Endothelial cell of umbilical vein (primary cell): ENCODE results near the gene WRNIP1. TPM values are rescaled to one million over a fixed set of nuclear protein-coding genes. Genes with fewer than 3 reads are reported as not detected.

Experiments
- BruUV-seq: library from RNA; stranded (reverse); fragments of 400-500 nt; replicated peaks from 2 replicates; lab custom pipeline; 2021; lab: Mats Ljungman, UMichigan
- CTCF ChIA-PET: fragments of 300-600, 350-600 bp; sonication (Branson Sonifier 250); formaldehyde crosslinking; loops from one replicate; lab custom pipeline; 2021; ENCODE audit warnings: antibody characterized with exemption, inconsistent platforms; lab: Charles Lee
- POLR2A ChIA-PET: fragments of 300-600, 350-600 bp; sonication (Branson Sonifier 250); formaldehyde crosslinking; loops from one replicate; lab custom pipeline; 2021; ENCODE audit warnings: antibody characterized with exemption, inconsistent platforms; lab: Charles Lee
- DNase-seq: peaks from one replicate; pipeline ENCODE4 v3.0.0-alpha.2; 2011; ENCODE audit warnings: low read depth, low spot score
- FAIRE-seq: peaks from 2 replicates; lab custom pipeline; 2011; peaks lifted over from hg19 to GRCh38; lab: Jason Lieb, UNC
- H2AFZ ChIP-seq: 2 replicates; pipeline ENCODE4 v1.6.0; 2012; ENCODE audit warnings: low read depth, low read length, control low read depth, inconsistent platforms
- H3K27ac ChIP-seq: 2 replicates; pipeline ENCODE4 v1.5.1; 2011; ENCODE audit warnings: low read depth, mild to moderate bottlenecking, control low read depth, low read length, moderate library complexity; ENCODE audit not compliant: insufficient read depth
- H3K27me3 ChIP-seq, 2 experiments: 2 replicates each; pipeline versions ENCODE4 v1.6.0 to v1.6.1; 2011; ENCODE audit warnings: low read length in 2 of 2, mixed read lengths in 1 of 2; ENCODE audit not compliant: control insufficient read depth in 2 of 2, insufficient read depth in 2 of 2
- H3K36me3 ChIP-seq, 2 experiments: 2 replicates in 1 of 2; 3 replicates in 1 of 2; pipeline ENCODE4 v1.5.1; 2011; ENCODE audit warnings: low read length in 2 of 2, mild to moderate bottlenecking in 1 of 2, moderate library complexity in 1 of 2; ENCODE audit not compliant: control insufficient read depth in 2 of 2, insufficient read depth in 2 of 2; ENCODE audit errors: extremely low read depth in 1 of 2
- H3K4me1 ChIP-seq: 3 replicates; pipeline ENCODE4 v1.5.1; 2011; ENCODE audit warnings: mild to moderate bottlenecking, low read length; ENCODE audit not compliant: control insufficient read depth, insufficient read depth; ENCODE audit errors: extremely low read depth
- H3K4me2 ChIP-seq: 2 replicates; pipeline ENCODE4 v1.6.1; 2011; ENCODE audit warnings: low read length, control low read depth, mixed read lengths; ENCODE audit not compliant: insufficient read depth
- H3K4me3 ChIP-seq, 3 experiments: fragments of 200-600 bp in 1 of 3; sonication (generic), shearing (Covaris generic) in 1 of 3; replicated peaks in 1 of 3; 2 replicates each; pipeline ENCODE4 v1.5.1; 2011 to 2016; ENCODE audit warnings: control low read depth in 3 of 3, low read length in 3 of 3, mild to moderate bottlenecking in 2 of 3, inconsistent platforms in 1 of 3, low read depth in 1 of 3, moderate library complexity in 1 of 3; ENCODE audit not compliant: insufficient read depth in 1 of 3
- H3K79me2 ChIP-seq: 2 replicates; pipeline ENCODE4 v1.6.0; 2012; ENCODE audit warnings: low read length, inconsistent platforms; ENCODE audit not compliant: control insufficient read depth, insufficient read depth
- H3K9ac ChIP-seq: replicated peaks from 2 replicates; pipeline ENCODE3; 2011; ENCODE audit warnings: low read length, control low read depth; ENCODE audit not compliant: insufficient read depth; ENCODE audit errors: extremely low read depth
- H3K9me1 ChIP-seq: replicated peaks from 3 replicates; pipeline ENCODE4 v1.6.0; 2011; ENCODE audit warnings: mild to moderate bottlenecking, low read length; ENCODE audit not compliant: control insufficient read depth, insufficient read depth; ENCODE audit errors: extremely low read depth
- H3K9me3 ChIP-seq: replicated peaks from 2 replicates; pipeline ENCODE4 v1.5.1; 2012; ENCODE audit warnings: low read length, inconsistent platforms; ENCODE audit not compliant: control insufficient read depth, insufficient read depth
- H4K20me1 ChIP-seq: replicated peaks from 2 replicates; pipeline ENCODE3; 2011; ENCODE audit warnings: mild to moderate bottlenecking, low read length; ENCODE audit not compliant: control insufficient read depth, insufficient read depth; ENCODE audit errors: extremely low read depth
- CTCF ChIP-seq, 2 donors: IDR thresholded peaks; 1 replicate in 1 of 2; 2 replicates in 1 of 2; pipeline ENCODE4 v1.5.1; 2011; ENCODE audit warnings: low read length in 2 of 2, mild to moderate bottlenecking in 2 of 2, moderate library complexity in 2 of 2, control low read depth in 1 of 2, inconsistent platforms in 1 of 2, low read depth in 1 of 2; ENCODE audit not compliant: insufficient read depth in 1 of 2; ENCODE audit errors: extremely low read depth in 1 of 2
- EZH2 ChIP-seq: IDR thresholded peaks from 2 replicates; pipeline ENCODE4 v1.6.1; 2012; ENCODE audit warnings: borderline replicate concordance, low read depth, mild to moderate bottlenecking, moderate library complexity, low read length, inconsistent platforms; ENCODE audit not compliant: severe bottlenecking
- JUN ChIP-seq: IDR thresholded peaks from 2 replicates; pipeline ENCODE4 v1.6.1; 2011; ENCODE audit warnings: borderline replicate concordance, low read depth; ENCODE audit not compliant: insufficient read length, insufficient read depth
- MAX ChIP-seq: IDR thresholded peaks from 2 replicates; pipeline ENCODE4 v1.6.1; 2011; ENCODE audit not compliant: insufficient read depth, insufficient read length
- MYC ChIP-seq: IDR thresholded peaks from one replicate; pipeline ENCODE4 v1.6.1; 2011; ENCODE audit warnings: mild to moderate bottlenecking, low read depth, low read length
- POLR2AphosphoS5 ChIP-seq: IDR thresholded peaks from 2 replicates; pipeline ENCODE4 v1.6.1; 2012; ENCODE audit warnings: low read depth, mild to moderate bottlenecking, control low read depth, low read length, moderate library complexity; ENCODE audit not compliant: insufficient read depth
- dilution Hi-C: fragments of 300-500 bp; cut with MboI; formaldehyde crosslinking; loops from one replicate; pipeline ENCODE4 v1.15.0; 2019; ENCODE audit warnings: low sequenced_read_pairs; ENCODE audit not compliant: extremely low pct_ligation_motif_present
- intact Hi-C: fragments of 100-400 bp; cut with micrococcal nuclease; formaldehyde crosslinking; loops from one replicate; pipeline ENCODE4 v1.10.0; 2022
- polyA plus RNA-seq, 4 experiments: library from polyadenylated mRNA; depleted of rRNA in 3 of 4; stranded (reverse) in 3 of 4; unstranded in 1 of 4; fragments of >200 nt; gene quantifications; 2 replicates each; pipeline versions ENCODE4 v1.2.1 to v1.2.3, GENCODE V29; 2011 to 2012; ENCODE audit warnings: missing spikeins in 1 of 4
- total RNA-seq: library from RNA; stranded (reverse); gene quantifications from 2 replicates; pipeline ENCODE4 v1.2.3, GENCODE V29; 2021

Gene WRNIP1
- total and polyA plus RNA-seq, 2 donors (not counting 3 experiments of a cell fraction or from before 2014, with no cell fraction given), result 50.1 to 68.9 TPM

- intact Hi-C loops (no loop called here), dilution Hi-C loops (no loop called here)
- BruUV-seq, result no TSS peak
- DNase-seq (no peak), FAIRE-seq (no peak)
- Histone ChIP-seq H3K79me2 (peaks cover 96% of the 10 kb centered on the region), H3K4me3 (no peak overlapping the region), H3K27me3 (no peaks in the 10 kb centered on the region), H4K20me1 (peaks cover 3% of the 10 kb centered on the region), H3K9me1 (no peaks in the 10 kb centered on the region), H3K9ac (no peak overlapping the region), H2AFZ (no peak overlapping the region), H3K4me1 (peaks cover 30% of the 10 kb centered on the region), H3K36me3 (peaks cover 2 to 6% of the 10 kb centered on the region in 2 experiments), H3K9me3 (no peaks in the 10 kb centered on the region), H3K27ac (no peak overlapping the region), H3K4me2 (no peak overlapping the region)
- POLR2A ChIA-PET, result interaction anchor here (0.6 kb wide), 1 partner anchor 11 kb away, joined by 4 read pairs; no protein-coding TSS in a partner anchor
- no peak for TF ChIP-seq JUN
- TF ChIP-seq CTCF (IDR thresholded peaks at IDR 0.05; ENCODE audit: extremely low read depth in 1 of 2, insufficient read depth in 1 of 2, low read depth in 1 of 2, low read length in 2 of 2), result no peak
- TF ChIP-seq EZH2, result no peak
- no peak for TF ChIP-seq MAX
- TF ChIP-seq POLR2AphosphoS5, result no peak
- no peak for TF ChIP-seq MYC
- CTCF ChIA-PET, result interaction anchor here (1.0 to 3.4 kb wide), 3 partner anchors 11 to 1177 kb away, joined by 3 to 18 read pairs (median 6); no protein-coding TSS in a partner anchor
Observed at GRCh38 chr6:2772840-2773239, 7.6 kb downstream of the WRNIP1 start.
